ENCODE measurements around the gene MAPKAP1.

Gene MAPKAP1

GRCh38 chr9:125747053-125747764 lies 40.2 kb upstream of the MAPKAP1 start, which contains the start of gene PBX3:
Gene PBX3 (plus strand): TSS chr9:125747373.
- peak within 1 kb of the TSS; percentile 91 for H3K4me3 ChIP-seq (ENCODE audit: low read length)
- H3K27ac ChIP-seq (ENCODE audit: low read depth, low read length), result peak within 1 kb of the TSS; percentile 95
- H3K9ac ChIP-seq (ENCODE audit: low read depth, low read length), result peak within 1 kb of the TSS; percentile 75
- H3K27me3 ChIP-seq (ENCODE audit: insufficient read depth, low read length), result peaks cover 8% of the 10 kb centered on the region; the same call in 1 of the 2 replicates
- under 1% methylated on average over 106 of the region's 107 CpGs for WGBS
- H3K4me1 ChIP-seq (ENCODE audit: insufficient read depth, low read length), result peaks cover 40% of the 10 kb centered on the region
- no peaks in the 10 kb centered on the region for H3K9me3 ChIP-seq (ENCODE audit: insufficient read depth, low read depth, low read length)
- H3K36me3 ChIP-seq (ENCODE audit: insufficient read depth, low read length), result peaks cover 17% of the 10 kb centered on the region

GRCh38 chr9:125746774-125747052 lies 39.7 kb upstream of the MAPKAP1 start:
- Histone ChIP-seq H3K27me3 (ENCODE audit: insufficient read depth, low read length) (peaks cover 8% of the 10 kb centered on the region; the same call in 1 of the 2 replicates), H3K27ac (ENCODE audit: low read depth, low read length) (no peak overlapping the region; the same call in 1 of the 2 replicates), H3K4me3 (ENCODE audit: low read length) (peak overlapping the region; percentile 91; the same call in 1 of the 2 replicates), H3K9me3 (ENCODE audit: insufficient read depth, low read depth, low read length) (no peaks in the 10 kb centered on the region), H3K9ac (ENCODE audit: low read depth, low read length) (no peak overlapping the region), H3K36me3 (ENCODE audit: insufficient read depth, low read length) (peaks cover 16% of the 10 kb centered on the region), H3K4me1 (ENCODE audit: insufficient read depth, low read length) (peaks cover 35% of the 10 kb centered on the region)
- under 1% methylated on average over 46 of the region's 46 CpGs for WGBS

GRCh38 chr9:125746017-125746773 lies 39.2 kb upstream of the MAPKAP1 start:
- peaks cover 11% of the 10 kb centered on the region for H3K36me3 ChIP-seq (ENCODE audit: insufficient read depth, low read length)
- no peaks in the 10 kb centered on the region for H3K9me3 ChIP-seq (ENCODE audit: insufficient read depth, low read depth, low read length)
- H3K9ac ChIP-seq (ENCODE audit: low read depth, low read length), result peak overlapping the region; percentile 66
- H3K27ac ChIP-seq (ENCODE audit: low read depth, low read length), result peak overlapping the region; percentile 95
- peaks cover 8% of the 10 kb centered on the region; the same call in 1 of the 2 replicates for H3K27me3 ChIP-seq (ENCODE audit: insufficient read depth, low read length)
- under 1% methylated on average over 79 of the region's 79 CpGs for whole genome bisulfite sequencing
- peaks cover 30% of the 10 kb centered on the region for H3K4me1 ChIP-seq (ENCODE audit: insufficient read depth, low read length)
- H3K4me3 ChIP-seq (ENCODE audit: low read length), result peak overlapping the region; percentile 91

- Histone ChIP-seq H3K9ac (ENCODE audit: low read depth, low read length) (no peak overlapping the region), H3K27me3 (ENCODE audit: insufficient read depth, low read length) (peaks cover 8% of the 10 kb centered on the region; the same call in 1 of the 2 replicates), H3K4me1 (ENCODE audit: insufficient read depth, low read length) (peaks cover 24% of the 10 kb centered on the region), H3K36me3 (ENCODE audit: insufficient read depth, low read length) (peaks cover 9% of the 10 kb centered on the region; the same call in 1 of the 2 replicates), H3K4me3 (ENCODE audit: low read length) (peak overlapping the region; percentile 34), H3K9me3 (ENCODE audit: insufficient read depth, low read depth, low read length) (no peaks in the 10 kb centered on the region), H3K27ac (ENCODE audit: low read depth, low read length) (no peak overlapping the region)
- 54% methylated on average over 6 of the region's 6 CpGs for WGBS
Observed at GRCh38 chr9:125745682-125746016, 38.6 kb upstream of the MAPKAP1 start.

- H3K9ac ChIP-seq (ENCODE audit: low read depth, low read length), result no peak overlapping the region
- peaks cover 9% of the 10 kb centered on the region; the same call in 1 of the 2 replicates for H3K36me3 ChIP-seq (ENCODE audit: insufficient read depth, low read length)
- H3K27ac ChIP-seq (ENCODE audit: low read depth, low read length), result no peak overlapping the region
- H3K9me3 ChIP-seq (ENCODE audit: insufficient read depth, low read depth, low read length), result no peaks in the 10 kb centered on the region
- peaks cover 8% of the 10 kb centered on the region; the same call in 1 of the 2 replicates for H3K27me3 ChIP-seq (ENCODE audit: insufficient read depth, low read length)
- WGBS, result 86% methylated on average over 1 of the region's 1 CpG
- no peak overlapping the region for H3K4me3 ChIP-seq (ENCODE audit: low read length)
- peaks cover 18% of the 10 kb centered on the region for H3K4me1 ChIP-seq (ENCODE audit: insufficient read depth, low read length)
Observed at GRCh38 chr9:125745018-125745417, 38.0 kb upstream of the MAPKAP1 start.

- WGBS, result 98% methylated on average over 3 of the region's 5 CpGs
- Histone ChIP-seq H3K4me3 (ENCODE audit: low read length) (no peak overlapping the region), H3K9ac (ENCODE audit: low read depth, low read length) (no peak overlapping the region), H3K36me3 (ENCODE audit: insufficient read depth, low read length) (peaks cover 7% of the 10 kb centered on the region; the same call in 1 of the 2 replicates), H3K27me3 (ENCODE audit: insufficient read depth, low read length) (peaks cover 8% of the 10 kb centered on the region; the same call in 1 of the 2 replicates), H3K9me3 (ENCODE audit: insufficient read depth, low read depth, low read length) (no peaks in the 10 kb centered on the region), H3K4me1 (ENCODE audit: insufficient read depth, low read length) (peaks cover 14% of the 10 kb centered on the region), H3K27ac (ENCODE audit: low read depth, low read length) (no peak overlapping the region)
Observed at GRCh38 chr9:125744616-125745015, 37.6 kb upstream of the MAPKAP1 start.

- no peak overlapping the region for H3K27ac ChIP-seq (ENCODE audit: low read depth, low read length)
- H3K9ac ChIP-seq (ENCODE audit: low read depth, low read length), result no peak overlapping the region
- H3K27me3 ChIP-seq (ENCODE audit: insufficient read depth, low read length), result peaks cover 8% of the 10 kb centered on the region; the same call in 1 of the 2 replicates
- H3K4me1 ChIP-seq (ENCODE audit: insufficient read depth, low read length), result peaks cover 6% of the 10 kb centered on the region
- WGBS, result 92% methylated on average over 5 of the region's 5 CpGs
- H3K4me3 ChIP-seq (ENCODE audit: low read length), result no peak overlapping the region
- no peaks in the 10 kb centered on the region for H3K9me3 ChIP-seq (ENCODE audit: insufficient read depth, low read depth, low read length)
- 0 out of 2 replicates have a peak, but pooled peaks cover under 1% of the 10 kb centered on the region for H3K36me3 ChIP-seq (ENCODE audit: insufficient read depth, low read length)
Observed at GRCh38 chr9:125743682-125744428, 36.8 kb upstream of the MAPKAP1 start.

GRCh38 chr9:125742657-125743056 lies 35.6 kb upstream of the MAPKAP1 start:
- peaks cover 6% of the 10 kb centered on the region for H3K4me1 ChIP-seq (ENCODE audit: insufficient read depth, low read length)
- no peaks in the 10 kb centered on the region for H3K9me3 ChIP-seq (ENCODE audit: insufficient read depth, low read depth, low read length)
- no peak overlapping the region for H3K27ac ChIP-seq (ENCODE audit: low read depth, low read length)
- no peaks in the 10 kb centered on the region for H3K36me3 ChIP-seq (ENCODE audit: insufficient read depth, low read length)
- H3K4me3 ChIP-seq (ENCODE audit: low read length), result no peak overlapping the region
- peaks cover 8% of the 10 kb centered on the region; the same call in 1 of the 2 replicates for H3K27me3 ChIP-seq (ENCODE audit: insufficient read depth, low read length)
- WGBS, result 94% methylated on average over 3 of the region's 3 CpGs
- H3K9ac ChIP-seq (ENCODE audit: low read depth, low read length), result no peak overlapping the region

GRCh38 chr9:125739436-125739835 lies 32.4 kb upstream of the MAPKAP1 start:
- Histone ChIP-seq H3K36me3 (ENCODE audit: insufficient read depth, low read length) (no peaks in the 10 kb centered on the region), H3K9me3 (ENCODE audit: insufficient read depth, low read depth, low read length) (no peaks in the 10 kb centered on the region), H3K4me1 (ENCODE audit: insufficient read depth, low read length) (no peaks in the 10 kb centered on the region), H3K27me3 (ENCODE audit: insufficient read depth, low read length) (peaks cover 2% of the 10 kb centered on the region; the same call in 1 of the 2 replicates), H3K4me3 (ENCODE audit: low read length) (no peak overlapping the region), H3K27ac (ENCODE audit: low read depth, low read length) (no peak overlapping the region), H3K9ac (ENCODE audit: low read depth, low read length) (no peak overlapping the region)
- WGBS, result 99% methylated on average over 3 of the region's 3 CpGs

- WGBS, result 91% methylated on average over 2 of the region's 2 CpGs
Observed at GRCh38 chr9:125732562-125732961, 25.6 kb upstream of the MAPKAP1 start.

GRCh38 chr9:125730168-125730567 lies 23.2 kb upstream of the MAPKAP1 start:
- H3K27me3 ChIP-seq (ENCODE audit: insufficient read depth, low read length), result no peaks in the 10 kb centered on the region
- peaks cover 11% of the 10 kb centered on the region for H3K4me1 ChIP-seq (ENCODE audit: insufficient read depth, low read length)
- H3K4me3 ChIP-seq (ENCODE audit: low read length), result no peak overlapping the region
- H3K9ac ChIP-seq (ENCODE audit: low read depth, low read length), result no peak overlapping the region
- no peaks in the 10 kb centered on the region for H3K36me3 ChIP-seq (ENCODE audit: insufficient read depth, low read length)
- 92% methylated on average over 2 of the region's 2 CpGs for WGBS
- no peaks in the 10 kb centered on the region for H3K9me3 ChIP-seq (ENCODE audit: insufficient read depth, low read depth, low read length)
- no peak overlapping the region for H3K27ac ChIP-seq (ENCODE audit: low read depth, low read length)

More at GRCh38 chr9:125732562-125732961, 25.6 kb upstream of the MAPKAP1 start:
- H3K4me1 ChIP-seq (ENCODE audit: insufficient read depth, low read length), result peaks cover 11% of the 10 kb centered on the region
- H3K27ac ChIP-seq (ENCODE audit: low read depth, low read length), result no peak overlapping the region
- no peaks in the 10 kb centered on the region for H3K27me3 ChIP-seq (ENCODE audit: insufficient read depth, low read length)
- no peak overlapping the region for H3K4me3 ChIP-seq (ENCODE audit: low read length)
- H3K36me3 ChIP-seq (ENCODE audit: insufficient read depth, low read length), result no peaks in the 10 kb centered on the region
- no peaks in the 10 kb centered on the region for H3K9me3 ChIP-seq (ENCODE audit: insufficient read depth, low read depth, low read length)
- H3K9ac ChIP-seq (ENCODE audit: low read depth, low read length), result no peak overlapping the region
